Activated CD8-positive, alpha-beta T cell treated with anti-CD3 and anti-CD28 coated beads for 36 hours (primary cell): Measurements from ENCODE around the gene IGFLR1. TPM values are rescaled to one million over a fixed set of nuclear protein-coding genes. Genes with fewer than 3 reads are reported as not detected.
"Not testable (repeated sequence)": the region's sequence is repeated elsewhere in the genome, so short reads cannot be mapped to it uniquely, and the experiment has no call there.

ENCODE experiments used
- ATAC-seq: fragments of 200-7000 bp; cut with Tn5 transposase; one replicate; pipeline ENCODE4 v1.10.0; 2021; ENCODE audit warnings: mild to moderate bottlenecking, moderate library complexity
- CTCF ChIA-PET: fragments of 350-600 bp; sonication (Branson Sonifier 250); formaldehyde crosslinking; loops from one replicate; lab custom pipeline; 2021; ENCODE audit warnings: antibody characterized with exemption; lab: Charles Lee
- POLR2A ChIA-PET: fragments of 350-600 bp; sonication (Branson Sonifier 250); formaldehyde crosslinking; loops from one replicate; lab custom pipeline; 2021; ENCODE audit warnings: antibody characterized with exemption; lab: Charles Lee
- DNase-seq: peaks from one replicate; pipeline ENCODE4 v3.0.0-alpha.2; 2020
- H3K27ac Mint-ChIP-seq: one replicate; pipeline ENCODE4 v1.8.0; 2021; ENCODE audit warnings: mild to moderate bottlenecking, mixed read lengths
- H3K27me3 Mint-ChIP-seq: one replicate; pipeline ENCODE4 v1.8.0; 2021; ENCODE audit warnings: mixed read lengths
- H3K36me3 Mint-ChIP-seq: one replicate; pipeline ENCODE4 v1.8.0; 2021; ENCODE audit warnings: low read depth, mixed read lengths
- H3K4me1 Mint-ChIP-seq: one replicate; pipeline ENCODE4 v1.8.0; 2021; ENCODE audit warnings: low read depth, mixed read lengths
- H3K4me3 Mint-ChIP-seq: one replicate; pipeline ENCODE4 v1.8.0; 2021; ENCODE audit warnings: mild to moderate bottlenecking, moderate library complexity, mixed read lengths
- H3K9me3 Mint-ChIP-seq: one replicate; pipeline ENCODE4 v1.8.0; 2021; ENCODE audit warnings: mixed read lengths
- intact Hi-C: fragments of 100-400 bp; cut with micrococcal nuclease; formaldehyde crosslinking; loops from one replicate; pipeline ENCODE4 v1.10.0; 2022
- total RNA-seq, 2 experiments: library from RNA; stranded (reverse); gene quantifications; one replicate each; pipeline ENCODE4 v1.2.3, GENCODE V29; 2021
- TF ChIP-seq, protein P1 (sequence below): fragments of 200-600 bp; IDR thresholded peaks from one replicate; pipeline ENCODE4 v1.8.0; 2022; ENCODE audit warnings: antibody characterized with exemption, mild to moderate bottlenecking

Gene IGFLR1
- total RNA-seq, 2 experiments from 2014 or later, result 140 to 143 TPM

GRCh38 chr19:35773020-35773806, 31.0 kb upstream of the IGFLR1 start:
- Mint-ChIP-seq H3K9me3 (no peaks in the 10 kb centered on the region), H3K4me1 (peaks cover 10% of the 10 kb centered on the region), H3K27ac (no peak overlapping the region), H3K27me3 (no peaks in the 10 kb centered on the region), H3K36me3 (peaks cover 7% of the 10 kb centered on the region), H3K4me3 (no peak overlapping the region)
- POLR2A ChIA-PET, result interaction anchor here (0.5 to 1.2 kb wide), 7 partner anchors 11 to 1556 kb away, joined by 3 to 5 read pairs (median 3); partner anchors contain the start of genes PSENEN and U2AF1L4
- CTCF ChIA-PET, result interaction anchor here (1.0 kb wide), 1 partner anchor 158 kb away, joined by 3 read pairs; no protein-coding TSS in a partner anchor
- ATAC-seq (no peak), DNase-seq (no peak)
- intact Hi-C loops, result no loop called here
- TF ChIP-seq, protein P1, sequence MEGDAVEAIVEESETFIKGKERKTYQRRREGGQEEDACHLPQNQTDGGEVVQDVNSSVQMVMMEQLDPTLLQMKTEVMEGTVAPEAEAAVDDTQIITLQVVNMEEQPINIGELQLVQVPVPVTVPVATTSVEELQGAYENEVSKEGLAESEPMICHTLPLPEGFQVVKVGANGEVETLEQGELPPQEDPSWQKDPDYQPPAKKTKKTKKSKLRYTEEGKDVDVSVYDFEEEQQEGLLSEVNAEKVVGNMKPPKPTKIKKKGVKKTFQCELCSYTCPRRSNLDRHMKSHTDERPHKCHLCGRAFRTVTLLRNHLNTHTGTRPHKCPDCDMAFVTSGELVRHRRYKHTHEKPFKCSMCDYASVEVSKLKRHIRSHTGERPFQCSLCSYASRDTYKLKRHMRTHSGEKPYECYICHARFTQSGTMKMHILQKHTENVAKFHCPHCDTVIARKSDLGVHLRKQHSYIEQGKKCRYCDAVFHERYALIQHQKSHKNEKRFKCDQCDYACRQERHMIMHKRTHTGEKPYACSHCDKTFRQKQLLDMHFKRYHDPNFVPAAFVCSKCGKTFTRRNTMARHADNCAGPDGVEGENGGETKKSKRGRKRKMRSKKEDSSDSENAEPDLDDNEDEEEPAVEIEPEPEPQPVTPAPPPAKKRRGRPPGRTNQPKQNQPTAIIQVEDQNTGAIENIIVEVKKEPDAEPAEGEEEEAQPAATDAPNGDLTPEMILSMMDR, result no peak

DNA sequence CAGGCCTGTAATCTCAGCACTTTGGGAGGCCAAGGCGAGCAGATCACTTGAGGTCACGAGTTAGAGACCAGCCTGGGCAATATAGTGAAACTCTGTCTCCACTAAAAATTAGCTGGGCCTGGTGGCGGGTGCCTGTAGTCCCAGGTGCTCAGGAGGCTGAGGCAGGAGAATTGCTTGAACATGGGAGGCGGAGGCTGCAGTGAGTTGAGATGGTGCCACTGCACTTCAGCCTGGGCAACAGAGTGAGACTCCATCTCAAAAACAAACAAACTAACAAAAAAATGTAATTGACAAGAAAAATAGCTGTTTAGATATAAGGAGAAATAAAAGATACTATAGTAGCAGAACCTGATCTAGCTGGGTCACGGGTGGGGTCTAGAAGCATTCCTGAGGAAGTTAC, 30.1 kb upstream of the IGFLR1 start:
- POLR2A ChIA-PET, result interaction anchor here (0.5 to 1.2 kb wide), 8 partner anchors 10 to 1555 kb away, joined by 3 to 4 read pairs (median 3); partner anchors contain the start of genes PSENEN and U2AF1L4
- H3K4me3 Mint-ChIP-seq, H3K27ac Mint-ChIP-seq, H3K4me1 Mint-ChIP-seq, intact Hi-C loops, DNase-seq, H3K27me3 Mint-ChIP-seq, H3K36me3 Mint-ChIP-seq, ATAC-seq, H3K9me3 Mint-ChIP-seq: not testable (repeated sequence)
- CTCF ChIA-PET, result interaction anchor here (1.0 kb wide), 1 partner anchor 159 kb away, joined by 3 read pairs; no protein-coding TSS in a partner anchor

- Mint-ChIP-seq H3K4me3 (no peak overlapping the region), H3K4me1 (no peaks in the 10 kb centered on the region), H3K36me3 (peaks cover 12% of the 10 kb centered on the region), H3K9me3 (no peaks in the 10 kb centered on the region), H3K27ac (no peak overlapping the region), H3K27me3 (no peaks in the 10 kb centered on the region)
- DNase-seq (no peak), ATAC-seq (no peak)
- TF ChIP-seq, protein P1, result no peak
- ChIA-PET POLR2A (interaction anchor here (0.8 to 1.1 kb wide), 2 partner anchors 45 to 78 kb away, joined by 3 to 4 read pairs; no protein-coding TSS in a partner anchor), CTCF (no interaction called here)
- intact Hi-C loops, result no loop called here
Observed at GRCh38 chr19:35768082-35768421, 25.8 kb upstream of the IGFLR1 start.

DNA sequence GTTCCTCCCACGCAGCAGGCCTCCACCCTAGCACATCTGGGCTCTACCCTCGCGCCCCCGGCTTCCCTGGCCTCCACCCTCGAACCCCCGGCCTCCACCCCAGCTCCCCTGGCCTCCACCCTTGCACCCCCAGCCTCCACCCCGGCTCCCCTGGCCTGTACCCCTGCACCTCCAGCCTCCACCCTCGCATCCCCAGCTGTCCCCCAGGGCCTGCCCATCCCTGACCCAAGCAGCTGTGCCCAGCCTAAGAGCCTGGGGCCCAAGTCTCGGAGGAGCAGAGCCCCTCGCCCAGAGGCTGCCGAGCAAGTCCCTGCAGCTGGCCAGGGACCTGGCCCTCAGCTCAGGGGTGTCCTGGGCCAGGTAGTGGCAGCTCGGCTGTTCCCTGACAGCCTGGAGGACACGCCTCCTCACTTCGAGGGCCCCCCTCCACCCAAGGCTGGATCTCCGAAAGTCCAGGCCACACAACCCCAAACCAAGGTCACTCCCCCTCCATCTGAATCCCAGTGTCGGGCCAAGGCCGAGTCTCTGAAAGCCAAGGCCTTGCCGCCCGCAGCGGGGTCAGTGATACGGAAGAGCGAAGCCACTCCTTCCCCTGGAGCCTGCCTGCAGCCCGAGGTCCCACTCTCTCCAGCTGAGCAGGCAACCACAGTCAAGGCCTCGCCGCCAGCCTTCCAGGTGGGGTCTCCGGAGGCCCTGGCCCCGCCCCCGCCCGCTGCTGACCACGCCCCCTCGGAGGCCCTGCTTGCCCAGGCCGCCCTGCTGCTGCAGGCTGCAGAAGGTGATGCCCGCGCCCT, 25.2 kb upstream of the IGFLR1 start:
- Mint-ChIP-seq H3K36me3 (peaks cover 12% of the 10 kb centered on the region), H3K4me1 (no peaks in the 10 kb centered on the region), H3K9me3 (no peaks in the 10 kb centered on the region), H3K4me3 (no peak overlapping the region), H3K27ac (no peak overlapping the region), H3K27me3 (no peaks in the 10 kb centered on the region)
- DNase-seq (no peak), ATAC-seq (no peak)
- POLR2A ChIA-PET, result interaction anchor here (0.8 to 1.2 kb wide), 5 partner anchors 10 to 77 kb away, joined by 3 to 5 read pairs (median 3); partner anchors contain the start of genes HSPB6 and PROSER3
- CTCF ChIA-PET, result no interaction called here
- TF ChIP-seq, protein P1, result no peak
- intact Hi-C loops, result no loop called here

DNA sequence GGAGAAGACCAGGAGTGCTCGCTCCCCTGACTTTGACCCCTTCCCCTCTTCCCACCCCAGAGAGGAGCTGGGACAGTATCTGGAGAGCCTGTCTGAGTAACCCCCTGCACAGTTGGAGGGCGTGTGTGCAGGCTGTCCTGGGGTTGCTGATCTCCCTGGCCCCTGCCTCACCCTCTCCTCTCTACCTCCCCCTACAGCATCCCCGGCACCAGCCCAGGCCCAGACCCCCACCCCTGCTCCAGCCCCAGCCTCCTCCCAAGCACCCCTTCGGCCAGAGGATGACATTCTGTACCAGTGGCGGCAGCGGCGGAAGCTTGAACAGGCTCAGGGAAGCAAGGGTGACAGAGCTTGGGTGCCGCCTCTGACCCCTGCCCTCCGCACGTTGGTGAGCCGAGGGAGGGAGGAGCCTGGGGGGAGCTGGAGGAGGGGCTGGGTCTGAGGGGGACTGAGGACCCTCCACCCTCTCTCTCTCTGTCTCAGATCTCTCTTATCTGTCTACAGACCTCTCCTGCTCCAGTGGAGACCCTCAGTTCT, 24.4 kb upstream of the IGFLR1 start:
- ChIA-PET CTCF (no interaction called here), POLR2A (interaction anchor here (0.9 to 1.5 kb wide), 5 partner anchors 9 to 29 kb away, joined by 3 to 5 read pairs (median 3); partner anchors contain the start of genes HSPB6 and PROSER3)
- Mint-ChIP-seq H3K4me3 (no peak overlapping the region), H3K27ac (no peak overlapping the region), H3K4me1 (no peaks in the 10 kb centered on the region), H3K9me3 (no peaks in the 10 kb centered on the region), H3K27me3 (no peaks in the 10 kb centered on the region), H3K36me3 (peaks cover 18% of the 10 kb centered on the region)
- TF ChIP-seq, protein P1, result no peak
- ATAC-seq, result no peak
- no peak for DNase-seq
- intact Hi-C loops, result no loop called here
